ENCODE measurements around the gene TPCN1. TPM values are rescaled to one million over a fixed set of nuclear protein-coding genes. Genes with fewer than 3 reads are reported as not detected.
A peak's percentile ranks its signal among the peaks of the same experiment; 100 is the strongest.

TPCN1 gene
- total RNA-seq, 1 donor from 2014 or later = 51.9 TPM

GRCh38 chr12:113228394-113229028 is 7.2 kb downstream of the TPCN1 start:
- TF ChIP-seq CTCF (IDR thresholded peaks at IDR 0.05) = no peak
- DNase-seq (no peak), ATAC-seq (no peak)
- H3K36me3 ChIP-seq = peaks cover 61% of the 10 kb centered on the region
- intact Hi-C loops (cut with DNase I) = no loop called here
- H3K27ac ChIP-seq = no peak overlapping the region
- peaks cover 38% of the 10 kb centered on the region for H3K4me1 ChIP-seq
- H3K27me3 ChIP-seq = no peaks in the 10 kb centered on the region
- no peak overlapping the region for H3K4me3 ChIP-seq
- H3K9me3 ChIP-seq = no peaks in the 10 kb centered on the region

GRCh38 chr12:113230315-113231234 is 9.3 kb downstream of the TPCN1 start:
- TF ChIP-seq CTCF (IDR thresholded peaks at IDR 0.05) = no peak
- Histone ChIP-seq H3K27ac (no peak overlapping the region), H3K4me3 (no peak overlapping the region), H3K27me3 (no peaks in the 10 kb centered on the region), H3K9me3 (no peaks in the 10 kb centered on the region), H3K36me3 (peaks cover 66% of the 10 kb centered on the region), H3K4me1 (peaks cover 29% of the 10 kb centered on the region)
- DNase-seq = peak; percentile 29
- intact Hi-C loops (cut with DNase I) = no loop called here
- no peak for ATAC-seq

- no peak overlapping the region for H3K27ac ChIP-seq
- no peaks in the 10 kb centered on the region for H3K9me3 ChIP-seq
- H3K4me3 ChIP-seq = no peak overlapping the region
- H3K36me3 ChIP-seq = peaks cover 66% of the 10 kb centered on the region
- intact Hi-C loops (cut with DNase I) = no loop called here
- no peak for TF ChIP-seq CTCF (IDR thresholded peaks at IDR 0.05)
- H3K27me3 ChIP-seq = no peaks in the 10 kb centered on the region
- H3K4me1 ChIP-seq = peaks cover 36% of the 10 kb centered on the region
- ATAC-seq = no peak
- peak; percentile 26 for DNase-seq
Measured at GRCh38 chr12:113231235-113232088, 10.2 kb downstream of the TPCN1 start.

- Histone ChIP-seq H3K4me1 (peaks cover 40% of the 10 kb centered on the region), H3K36me3 (peaks cover 60% of the 10 kb centered on the region), H3K9me3 (no peaks in the 10 kb centered on the region), H3K27me3 (no peaks in the 10 kb centered on the region), H3K4me3 (no peak overlapping the region), H3K27ac (peak overlapping the region; percentile 49)
- no peak for TF ChIP-seq CTCF (IDR thresholded peaks at IDR 0.05)
- no peak for ATAC-seq
- intact Hi-C loops (cut with DNase I) = no loop called here
- no peak for DNase-seq
Measured at GRCh38 chr12:113232089-113232839, 11.0 kb downstream of the TPCN1 start.

Measured in upper lobe of right lung (tissue), 1 donor.